Erythroblast (primary cell): Measurements from ENCODE around the gene DNAJC1.
A peak's percentile ranks its signal among the peaks of the same experiment; 100 is the strongest.
"Not testable (repeated sequence)": the region's sequence is repeated elsewhere in the genome, so short reads cannot be mapped to it uniquely, and the experiment has no call there.

Experiments
- DNase-seq, 2 experiments: peaks; one replicate each; lab custom pipeline; 2025; lab: John Stamatoyannopoulos, UW
- GATA1 ChIP-seq: IDR thresholded peaks from 2 replicates; pipeline ENCODE4 v1.6.1; 2011; ENCODE audit warnings: low read depth, mild to moderate bottlenecking, control low read depth, low read length, moderate library complexity
- POLR2A ChIP-seq: IDR thresholded peaks from 2 replicates; pipeline ENCODE4 v1.6.1; 2011; ENCODE audit warnings: mild to moderate bottlenecking, low read length

Gene DNAJC1

GRCh38 chr10:21830037-21830436, 173.5 kb downstream of the DNAJC1 start:
- TF ChIP-seq GATA1 (no peak), POLR2A (no peak)
- DNase-seq, result no peak

- no peak for DNase-seq
- no peak for TF ChIP-seq GATA1
- TF ChIP-seq POLR2A, result no peak
Observed at GRCh38 chr10:21827308-21827707, 176.2 kb downstream of the DNAJC1 start.

DNA sequence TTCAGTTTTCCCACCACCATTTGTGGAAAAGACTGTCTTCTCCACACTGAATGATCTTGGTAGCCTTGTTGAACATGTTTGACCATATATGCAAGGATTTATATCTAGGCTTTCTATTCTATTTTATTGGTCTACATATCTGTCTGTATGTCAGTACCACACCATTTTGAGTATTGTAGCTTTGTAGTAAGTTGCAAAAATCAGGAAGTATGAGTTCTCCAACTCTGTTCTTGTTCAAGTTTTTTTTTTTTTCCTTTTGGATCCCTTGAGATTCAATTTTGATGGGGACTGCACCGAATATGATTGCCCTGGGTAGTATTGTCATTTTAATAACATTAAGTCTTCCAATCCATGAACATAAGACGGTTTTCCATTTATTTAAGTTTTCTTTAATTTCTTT, 176.8 kb downstream of the DNAJC1 start:
- TF ChIP-seq POLR2A, result no peak
- no peak for TF ChIP-seq GATA1
- DNase-seq, result no peak

DNA sequence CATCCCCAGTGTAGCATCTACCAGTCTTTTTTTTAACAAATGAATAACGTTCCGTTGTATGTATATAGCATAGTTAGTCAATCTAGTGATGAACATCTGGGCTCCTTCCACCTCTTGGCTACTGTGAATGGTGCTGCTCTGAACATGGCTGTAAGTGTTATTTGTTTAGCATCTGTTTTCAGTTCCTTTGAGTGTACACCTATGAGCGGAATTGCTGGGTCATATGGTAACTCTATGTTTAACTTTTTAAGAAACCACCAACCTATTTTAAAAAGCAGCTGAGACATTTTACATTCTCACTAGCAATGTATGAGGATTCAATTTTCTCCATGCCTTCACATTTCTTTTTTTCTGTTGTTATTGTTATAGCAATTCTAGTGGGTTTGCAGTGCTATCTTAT, 178.2 kb downstream of the DNAJC1 start:
- no peak for TF ChIP-seq GATA1
- TF ChIP-seq POLR2A, result no peak
- DNase-seq, result no peak

DNA sequence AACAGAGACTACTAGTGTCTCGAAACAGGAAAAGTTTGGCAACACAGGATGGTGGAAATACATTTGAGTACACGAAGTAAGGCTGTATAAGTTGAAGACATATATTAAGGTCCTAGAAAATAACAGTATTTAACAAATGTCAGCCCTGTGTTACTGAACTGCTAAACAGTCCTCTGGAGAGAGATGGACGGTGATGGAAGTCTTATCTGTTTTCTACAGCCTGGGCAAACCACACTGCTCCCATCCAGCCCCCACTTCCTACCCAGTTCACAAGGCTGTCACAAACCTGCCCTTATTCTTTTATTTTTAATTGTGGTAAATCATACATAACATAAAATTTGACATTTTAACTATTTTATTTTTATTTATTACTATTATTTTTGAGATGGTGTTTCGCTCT, 179.1 kb downstream of the DNAJC1 start:
- DNase-seq, result no peak
- TF ChIP-seq POLR2A, result no peak
- TF ChIP-seq GATA1, result no peak

GRCh38 chr10:21823617-21824016, 179.9 kb downstream of the DNAJC1 start:
- TF ChIP-seq POLR2A, result no peak
- TF ChIP-seq GATA1, result no peak
- no peak for DNase-seq

GRCh38 chr10:21822273-21822672, 181.3 kb downstream of the DNAJC1 start:
- DNase-seq, result not testable (repeated sequence)

- TF ChIP-seq GATA1 (no peak), POLR2A (no peak)
- no peak for DNase-seq
Observed at GRCh38 chr10:21820952-21821351, 182.6 kb downstream of the DNAJC1 start.

DNA sequence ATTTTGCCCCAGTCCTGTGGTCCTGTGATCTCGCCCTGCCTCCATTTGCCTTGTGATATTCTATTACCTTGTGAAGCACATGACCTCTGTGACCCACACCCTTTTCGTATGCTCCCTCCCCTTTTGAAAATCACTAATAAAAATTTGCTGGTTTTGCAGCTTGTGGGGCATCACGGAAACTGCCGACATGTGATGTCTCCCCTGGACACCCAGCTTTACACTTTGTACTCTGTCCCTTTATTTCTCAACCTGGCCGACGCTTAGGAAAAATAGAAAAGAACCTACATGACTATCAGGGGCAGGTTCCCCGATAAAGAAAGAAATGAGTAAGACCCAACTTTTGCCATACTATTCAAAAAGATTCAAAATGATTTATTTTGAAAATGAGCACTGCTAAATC, 185.1 kb downstream of the DNAJC1 start:
- DNase-seq, result not testable (repeated sequence)

DNA sequence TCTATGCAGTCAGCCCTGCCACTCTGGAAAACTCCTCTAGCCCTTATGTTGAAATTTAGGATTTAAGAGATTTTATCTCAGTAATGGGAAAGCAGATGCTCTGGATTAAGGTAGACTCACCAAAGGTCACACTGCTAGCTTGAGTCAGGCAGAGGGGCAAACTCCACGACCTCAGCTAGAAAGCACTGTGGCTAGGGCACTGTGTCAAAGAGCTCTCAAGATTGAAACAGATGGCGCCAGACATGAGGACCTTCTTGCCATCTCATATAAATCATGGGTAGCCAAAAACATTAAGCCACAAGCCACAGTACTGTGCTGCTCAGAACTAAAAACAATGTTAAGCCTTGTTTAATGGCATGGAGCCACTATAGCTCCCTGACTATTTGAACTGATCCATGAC, 188.7 kb downstream of the DNAJC1 start:
- DNase-seq, result no peak
- no peak for TF ChIP-seq POLR2A
- no peak for TF ChIP-seq GATA1

GRCh38 chr10:21813946-21814345, 189.6 kb downstream of the DNAJC1 start:
- no peak for DNase-seq
- no peak for TF ChIP-seq GATA1
- TF ChIP-seq POLR2A, result no peak

DNA sequence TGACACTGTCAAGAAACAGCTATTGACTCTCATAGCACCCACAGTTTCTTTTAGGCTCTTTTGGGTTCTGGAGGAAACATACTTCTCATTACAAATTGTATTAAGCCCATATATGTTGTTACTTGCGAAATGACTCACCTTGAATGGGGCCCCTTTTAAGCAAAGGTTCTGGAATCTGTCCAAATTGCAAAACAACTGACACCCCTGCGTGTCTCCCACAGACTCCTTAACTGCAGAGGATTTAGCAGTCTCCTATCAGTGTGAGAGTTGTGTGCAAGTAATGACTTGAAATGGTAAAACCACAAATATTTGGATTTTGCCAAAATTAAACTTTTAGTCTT, 192.3 kb downstream of the DNAJC1 start:
- DNase-seq, result no peak
- no peak for TF ChIP-seq POLR2A
- no peak for TF ChIP-seq GATA1

- TF ChIP-seq POLR2A, result no peak
- TF ChIP-seq GATA1, result no peak
- DNase-seq, result peak in 1 of 2 experiments; percentile 9
Observed at GRCh38 chr10:21810582-21811244, 192.8 kb downstream of the DNAJC1 start.

DNA sequence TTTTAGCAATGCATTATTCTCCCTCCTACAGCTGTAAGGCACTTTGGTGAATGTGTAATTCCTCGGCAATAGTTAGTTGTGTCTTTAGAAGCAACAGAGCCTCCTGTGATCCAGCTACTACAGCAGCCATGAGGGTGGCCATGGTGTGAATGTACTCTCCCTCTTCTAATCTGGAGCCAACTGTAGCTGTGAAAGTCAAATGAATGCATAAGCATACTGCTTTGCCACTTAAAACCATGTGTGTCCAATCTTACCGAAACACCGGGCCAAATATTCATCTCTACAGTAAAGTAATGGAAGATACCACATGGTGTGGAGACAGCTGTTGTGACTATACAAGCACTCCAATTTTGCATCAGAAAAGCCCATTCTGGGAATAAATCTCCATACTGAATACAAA, 195.0 kb downstream of the DNAJC1 start:
- no peak for DNase-seq
- TF ChIP-seq GATA1 (no peak), POLR2A (no peak)

DNA sequence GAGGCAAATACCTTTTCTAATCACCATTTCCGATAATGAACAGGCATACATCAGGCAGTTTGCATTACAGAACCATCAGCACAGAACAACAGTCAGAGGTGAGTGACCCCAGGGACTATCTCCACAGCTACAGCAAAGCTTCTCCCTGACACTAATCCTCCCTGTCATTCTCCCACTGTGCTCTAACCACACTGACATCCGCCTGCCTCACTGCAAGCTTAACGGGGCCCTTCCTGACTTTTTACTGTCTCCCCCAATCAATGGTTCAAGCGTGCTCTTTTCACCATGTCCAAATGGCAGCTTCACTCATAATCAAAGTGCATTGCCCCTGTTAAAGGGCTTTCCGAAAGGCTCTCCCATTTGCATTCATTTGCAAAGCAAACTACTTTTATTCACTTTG, 196.3 kb downstream of the DNAJC1 start:
- DNase-seq, result no peak
- TF ChIP-seq GATA1, result no peak
- no peak for TF ChIP-seq POLR2A
